AG04450 (cell line): ENCODE data around the gene ALKBH7. TPM values are rescaled to one million over a fixed set of nuclear protein-coding genes. Genes with fewer than 3 reads are reported as not detected.

Experiments used
- CTCF ChIA-PET: fragments of 300-600, 350-600 bp; formaldehyde crosslinking; extraction: SDS; loops from one replicate; lab custom pipeline; 2022; ENCODE audit warnings: antibody characterized with exemption, inconsistent platforms; lab: Charles Lee
- POLR2A ChIA-PET: fragments of 350-600 bp; formaldehyde crosslinking; extraction: SDS; loops from one replicate; lab custom pipeline; 2021; ENCODE audit warnings: antibody characterized with exemption, inconsistent platforms; lab: Yijun Ruan, JAX
- DNase-seq: peaks from one replicate; pipeline ENCODE4 v3.0.0-alpha.2; 2011; ENCODE audit warnings: low read depth, low spot score
- H3K27ac ChIP-seq: one replicate; pipeline ENCODE4 v1.5.1; 2012; ENCODE audit warnings: low read depth, low read length, control low read depth
- H3K27me3 ChIP-seq: one replicate; pipeline ENCODE4 v1.6.0; 2012; ENCODE audit warnings: low read length; ENCODE audit not compliant: control insufficient read depth, insufficient read depth
- H3K4me3 ChIP-seq: 2 replicates; pipeline ENCODE4 v1.5.1; 2011; ENCODE audit warnings: mild to moderate bottlenecking, low read depth, low read length, control low read depth
- H3K9me3 ChIP-seq: 2 replicates; pipeline ENCODE4 v1.5.1; 2012; ENCODE audit warnings: low read length; ENCODE audit not compliant: control insufficient read depth, insufficient read depth
- CTCF ChIP-seq: IDR thresholded peaks from 2 replicates; pipeline ENCODE4 v1.5.1; 2011; ENCODE audit warnings: low read depth, low read length, control low read depth, inconsistent platforms
- polyA plus RNA-seq: library from polyadenylated mRNA; depleted of rRNA; stranded (reverse); fragments of >200 nt; gene quantifications from 2 replicates; pipeline ENCODE4 v1.2.3, GENCODE V29; 2011

Gene ALKBH7
- polyA plus RNA-seq, 1 experiment = 11.6 TPM

DNA sequence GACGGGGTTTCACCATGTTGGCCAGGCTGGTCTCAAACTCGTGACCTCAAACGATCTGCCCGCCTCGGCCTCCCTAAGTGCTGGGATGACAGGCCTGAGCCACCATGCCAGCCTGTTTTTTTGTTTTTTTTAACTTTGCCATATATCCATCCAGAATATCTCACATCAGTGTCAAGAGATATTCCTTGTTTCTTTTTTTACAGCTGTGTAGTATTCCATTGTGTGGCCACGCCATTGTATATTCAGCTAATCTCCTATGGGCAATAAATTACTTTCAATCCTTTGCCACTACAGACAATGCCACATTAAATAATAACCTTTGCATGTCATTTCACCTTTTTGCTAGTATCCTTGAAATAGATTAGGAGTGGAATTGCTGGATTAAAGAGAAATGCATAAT lies 36.8 kb downstream of the ALKBH7 start:
- no peak overlapping the region for H3K27ac ChIP-seq
- TF ChIP-seq CTCF = no peak
- H3K27me3 ChIP-seq = no peaks in the 10 kb centered on the region
- ChIA-PET CTCF (no interaction called here), POLR2A (interaction anchor here (1.5 kb wide), 1 partner anchor 31 kb away, joined by 3 read pairs; no protein-coding TSS in a partner anchor)
- no peak for DNase-seq
- H3K4me3 ChIP-seq = no peak overlapping the region
- H3K9me3 ChIP-seq = no peaks in the 10 kb centered on the region; the same call in 1 of the 2 replicates

DNA sequence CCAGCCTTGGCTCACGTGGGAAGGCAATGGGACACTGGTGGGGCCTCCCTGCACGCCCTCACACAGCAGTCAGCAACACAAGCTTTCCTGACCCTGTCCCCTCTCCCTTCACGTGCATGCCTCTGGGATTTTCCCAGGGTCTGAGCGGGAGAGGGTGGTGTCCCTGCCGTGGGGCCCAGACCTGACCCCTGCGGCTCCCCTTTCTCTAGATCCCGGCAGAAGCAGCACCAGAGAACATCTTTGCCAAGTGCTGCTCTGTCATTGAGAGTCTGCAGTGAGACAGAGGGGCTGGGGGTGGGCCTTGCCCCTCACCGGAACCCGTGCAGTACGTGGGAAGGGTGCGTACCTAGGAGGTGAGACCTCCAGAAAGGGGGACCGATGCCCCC lies 39.5 kb downstream of the ALKBH7 start:
- no peaks in the 10 kb centered on the region for H3K27me3 ChIP-seq
- POLR2A ChIA-PET = interaction anchor here (0.6 kb wide), 1 partner anchor 13 kb away, joined by 3 read pairs; the partner anchor contains the start of gene KHSRP
- DNase-seq = no peak
- H3K4me3 ChIP-seq = no peak overlapping the region
- CTCF ChIA-PET = no interaction called here
- no peak for TF ChIP-seq CTCF
- H3K9me3 ChIP-seq = no peaks in the 10 kb centered on the region; the same call in 1 of the 2 replicates
- no peak overlapping the region for H3K27ac ChIP-seq

- DNase-seq = no peak
- Histone ChIP-seq H3K27ac (no peak overlapping the region), H3K27me3 (no peaks in the 10 kb centered on the region), H3K9me3 (no peaks in the 10 kb centered on the region; the same call in 1 of the 2 replicates), H3K4me3 (no peak overlapping the region)
- TF ChIP-seq CTCF = peak; percentile 53
- ChIA-PET POLR2A (interaction anchor here (0.6 kb wide), 1 partner anchor 12 kb away, joined by 3 read pairs; the partner anchor contains the start of gene KHSRP), CTCF (no interaction called here)
Observed at GRCh38 chr19:6412447-6413091, 40.0 kb downstream of the ALKBH7 start.

GRCh38 chr19:6413291-6413690 lies 40.7 kb downstream of the ALKBH7 start:
- ChIA-PET POLR2A (no interaction called here), CTCF (no interaction called here)
- H3K27ac ChIP-seq = no peak overlapping the region
- no peak for TF ChIP-seq CTCF
- H3K4me3 ChIP-seq = no peak overlapping the region
- DNase-seq = no peak
- H3K27me3 ChIP-seq = no peaks in the 10 kb centered on the region
- no peaks in the 10 kb centered on the region; the same call in 1 of the 2 replicates for H3K9me3 ChIP-seq
